Measurements from ENCODE around the gene CALR.

GRCh38 chr19:12953138-12953798 is 14.9 kb downstream of the CALR start:
- no peak for TF ChIP-seq CTCF (IDR thresholded peaks at IDR 0.05)
- no peak for TF ChIP-seq POLR2A (IDR thresholded peaks at IDR 0.05)

Measured in upper lobe of left lung (tissue), 4 donors.